K562 (cell line): Measurements from ENCODE around the gene HNRNPM. TPM values are rescaled to one million over a fixed set of nuclear protein-coding genes. Genes with fewer than 3 reads are reported as not detected.

Source experiments
- BCLAF1 ChIP-seq, 2 experiments: fragments of 450-650 bp in 1 of 2; IDR thresholded peaks; 2 replicates each; pipeline ENCODE4 v1.6.1; 2011 to 2017; ENCODE audit warnings: low read depth in 2 of 2, antibody characterized with exemption in 1 of 2, borderline replicate concordance in 1 of 2, low read length in 1 of 2, mild to moderate bottlenecking in 1 of 2, mixed read lengths in 1 of 2; ENCODE audit not compliant: control insufficient read depth in 1 of 2
- CC2D1A ChIP-seq: fragments of 450-650 bp; IDR thresholded peaks from 2 replicates; pipeline ENCODE4 v1.6.1; 2017; ENCODE audit warnings: mild to moderate bottlenecking
- CREBBP ChIP-seq: IDR thresholded peaks from one replicate; pipeline ENCODE4 v1.6.1; 2012; ENCODE audit warnings: low read depth, mild to moderate bottlenecking, control low read depth, inconsistent platforms, low read length
- EP400 ChIP-seq: fragments of 450-650 bp; IDR thresholded peaks from 2 replicates; pipeline ENCODE4 v1.6.1; 2017; ENCODE audit warnings: antibody characterized with exemption, mild to moderate bottlenecking, moderate library complexity
- HDGF ChIP-seq: fragments of 450-650 bp; IDR thresholded peaks from 2 replicates; pipeline ENCODE4 v1.6.1; 2016
- PHF8 ChIP-seq: fragments of 200-600 bp; sonication (generic); IDR thresholded peaks from 2 replicates; pipeline ENCODE4 v1.6.1; 2012; ENCODE audit warnings: mixed run types, mild to moderate bottlenecking, inconsistent platforms, low read length, moderate library complexity, borderline replicate concordance
- POLR2B ChIP-seq: fragments of 450-650 bp; IDR thresholded peaks from 2 replicates; pipeline ENCODE4 v1.6.1; 2018; ENCODE audit warnings: low read depth; ENCODE audit not compliant: partially characterized antibody
- RNF219 ChIP-seq: fragments of 250-450 bp; sonication (Bioruptor Pico); IDR thresholded peaks from 2 replicates; pipeline ENCODE4 v1.5.0; 2022; ENCODE audit warnings: mild to moderate bottlenecking
- SETDB1 ChIP-seq: IDR thresholded peaks from one replicate; pipeline ENCODE4 v1.6.1; 2012; ENCODE audit warnings: low read length, control low read depth, inconsistent platforms
- U2AF1 ChIP-seq: fragments of 200-400 bp; formaldehyde crosslinking; optimal IDR thresholded peaks from 2 replicates; pipeline ENCODE3; 2017; ENCODE audit warnings: mild to moderate bottlenecking, low read depth, low read length, moderate library complexity
- ZBTB26 ChIP-seq: fragments of 450-650 bp; formaldehyde crosslinking; IDR thresholded peaks from 2 replicates; pipeline ENCODE4 v1.4.0; 2022; ENCODE audit warnings: missing genetic modification characterization
- ZNF197 ChIP-seq: fragments of 200-800 bp; sonication (Bioruptor generic); IDR thresholded peaks from 2 replicates; pipeline ENCODE4 v1.6.1; 2016; ENCODE audit warnings: low read depth, missing genetic modification characterization, missing compliant biosample characterization
- ZNF512 ChIP-seq: IDR thresholded peaks from 2 replicates; pipeline ENCODE4 v1.6.1; 2016; ENCODE audit warnings: missing genetic modification characterization, missing compliant biosample characterization
- polyA plus RNA-seq, 8 experiments: library from polyadenylated mRNA; depleted of rRNA in 4 of 8; stranded (reverse) in 5 of 8; unstranded in 3 of 8; fragments of >200 nt; fragmentation: Nextera tagmentation in 2 of 8; fragmentation: Illumina TruSeq in 1 of 8; extraction: Ambion mirVana in 2 of 8; extraction: Trizol in 1 of 8; gene quantifications; 2 replicates each; pipeline versions ENCODE4 v1.2.1 to v1.2.3, GENCODE V29; 2011 to 2014; ENCODE audit warnings: inconsistent platforms in 1 of 8, missing spikeins in 1 of 8
- total RNA-seq, 7 experiments: library from RNA; depleted of rRNA in 6 of 7; stranded (reverse); fragments of >200 nt in 6 of 7; fragmentation: Illumina TruSeq in 2 of 7; extraction: Trizol in 2 of 7; gene quantifications; 2 replicates each; pipeline versions ENCODE4 v1.2.1 to v1.2.3, GENCODE V29; 2011 to 2021; ENCODE audit warnings: low replicate concordance in 1 of 7
- TF ChIP-seq, protein P1 (sequence below): IDR thresholded peaks from 2 replicates; pipeline ENCODE4 v1.6.1; 2011; ENCODE audit not compliant: insufficient read length; ENCODE audit errors: extremely low read depth
- TF ChIP-seq, protein P2 (sequence below): sonication (generic); formaldehyde crosslinking; IDR thresholded peaks from 2 replicates; pipeline ENCODE4 v1.8.1; 2022; ENCODE audit warnings: missing genetic modification reagents

HNRNPM gene
- total and polyA plus RNA-seq, 9 of the 15 experiments (the other 6 are each of a cell fraction or from before 2014, with no cell fraction given): 11.1 to 340 (median 195) TPM

GRCh38 chr19:8513687-8514504 is 69.1 kb downstream of the HNRNPM start, which contains the start of gene ZNF414 (continued):
- TF ChIP-seq BCLAF1 (IDR thresholded peaks at IDR 0.05; ENCODE audit: borderline replicate concordance in 1 of 2, control insufficient read depth in 1 of 2, low read depth in 2 of 2, low read length in 1 of 2): no peak
- TF ChIP-seq ZBTB26 (CRISPR knock-in tag): no peak
- peak; percentile 75 for TF ChIP-seq EP400
- no peak for TF ChIP-seq CC2D1A
- TF ChIP-seq RNF219 (CRISPR knock-in tag): no peak
- TF ChIP-seq ZNF512 (tag): no peak
- TF ChIP-seq, protein P1, sequence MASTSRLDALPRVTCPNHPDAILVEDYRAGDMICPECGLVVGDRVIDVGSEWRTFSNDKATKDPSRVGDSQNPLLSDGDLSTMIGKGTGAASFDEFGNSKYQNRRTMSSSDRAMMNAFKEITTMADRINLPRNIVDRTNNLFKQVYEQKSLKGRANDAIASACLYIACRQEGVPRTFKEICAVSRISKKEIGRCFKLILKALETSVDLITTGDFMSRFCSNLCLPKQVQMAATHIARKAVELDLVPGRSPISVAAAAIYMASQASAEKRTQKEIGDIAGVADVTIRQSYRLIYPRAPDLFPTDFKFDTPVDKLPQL: peak; percentile 81
- TF ChIP-seq SETDB1: no peak
- no peak for TF ChIP-seq CREBBP
- TF ChIP-seq HDGF: no peak
- TF ChIP-seq ZNF197 (CRISPR knock-in tag): 0 out of 2 replicates have a peak, but pooled peaks have one; percentile 64
- TF ChIP-seq, protein P2, sequence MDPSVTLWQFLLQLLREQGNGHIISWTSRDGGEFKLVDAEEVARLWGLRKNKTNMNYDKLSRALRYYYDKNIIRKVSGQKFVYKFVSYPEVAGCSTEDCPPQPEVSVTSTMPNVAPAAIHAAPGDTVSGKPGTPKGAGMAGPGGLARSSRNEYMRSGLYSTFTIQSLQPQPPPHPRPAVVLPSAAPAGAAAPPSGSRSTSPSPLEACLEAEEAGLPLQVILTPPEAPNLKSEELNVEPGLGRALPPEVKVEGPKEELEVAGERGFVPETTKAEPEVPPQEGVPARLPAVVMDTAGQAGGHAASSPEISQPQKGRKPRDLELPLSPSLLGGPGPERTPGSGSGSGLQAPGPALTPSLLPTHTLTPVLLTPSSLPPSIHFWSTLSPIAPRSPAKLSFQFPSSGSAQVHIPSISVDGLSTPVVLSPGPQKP (CRISPR knock-in tag): no peak
- TF ChIP-seq PHF8: peak; percentile 82; the same call in 1 of the 2 replicates
- TF ChIP-seq POLR2B: peak; percentile 88
- no peak for TF ChIP-seq U2AF1
